HG03460 (cell line): ENCODE results near the gene CD36.

Experiments used
- ATAC-seq: cut with Tn5 transposase; IDR thresholded peaks from one replicate; pipeline ENCODE4 v1.9.1; 2021; ENCODE audit not compliant: unreplicated experiment

The CD36 gene

DNA sequence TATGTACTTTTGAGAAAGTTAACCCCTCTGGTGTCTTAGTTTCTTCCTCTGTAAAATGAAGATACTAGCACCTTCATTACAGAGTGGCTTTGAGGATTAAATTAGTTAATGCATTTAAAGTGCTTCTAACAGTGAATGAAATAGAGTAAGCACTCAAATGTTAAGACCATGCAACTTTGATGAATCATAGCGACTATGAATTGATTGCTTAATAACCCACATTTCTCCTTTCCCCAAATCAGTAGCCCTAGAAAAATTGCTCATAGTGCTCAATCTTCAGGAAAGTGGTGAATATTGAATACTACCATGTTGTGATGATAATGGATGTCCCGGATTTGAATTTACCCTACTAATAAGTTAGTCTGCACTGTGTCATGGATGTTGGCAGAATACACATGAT, 48.1 kb downstream of the CD36 start:
- no peak for ATAC-seq

DNA sequence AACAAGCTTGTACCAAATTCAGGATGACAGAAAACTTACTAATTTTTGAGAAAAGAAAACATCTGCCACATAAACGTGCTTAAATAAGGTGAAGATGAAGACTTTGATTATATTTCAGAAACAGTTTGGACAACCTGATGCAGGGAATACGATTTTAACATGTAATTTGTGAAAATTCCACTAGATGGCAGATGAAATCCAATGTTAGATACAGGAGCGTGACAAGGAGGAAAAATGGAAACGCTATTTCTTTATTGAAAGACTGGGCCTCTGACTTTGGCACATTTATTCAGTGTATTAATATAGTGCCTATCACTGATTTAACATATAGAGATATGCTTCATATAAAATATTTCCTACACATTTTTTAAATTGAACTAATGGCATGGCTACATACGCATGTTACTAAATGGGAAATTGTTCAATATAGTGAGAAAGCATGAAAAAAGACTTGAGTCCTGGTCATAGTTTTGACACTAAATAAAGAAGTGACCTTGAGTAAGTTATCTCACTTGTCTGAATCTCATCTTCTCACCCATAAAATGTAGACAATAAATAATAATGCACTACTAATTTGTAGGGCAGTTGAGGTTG, 60.7 kb downstream of the CD36 start:
- peak; percentile 55 for ATAC-seq

DNA sequence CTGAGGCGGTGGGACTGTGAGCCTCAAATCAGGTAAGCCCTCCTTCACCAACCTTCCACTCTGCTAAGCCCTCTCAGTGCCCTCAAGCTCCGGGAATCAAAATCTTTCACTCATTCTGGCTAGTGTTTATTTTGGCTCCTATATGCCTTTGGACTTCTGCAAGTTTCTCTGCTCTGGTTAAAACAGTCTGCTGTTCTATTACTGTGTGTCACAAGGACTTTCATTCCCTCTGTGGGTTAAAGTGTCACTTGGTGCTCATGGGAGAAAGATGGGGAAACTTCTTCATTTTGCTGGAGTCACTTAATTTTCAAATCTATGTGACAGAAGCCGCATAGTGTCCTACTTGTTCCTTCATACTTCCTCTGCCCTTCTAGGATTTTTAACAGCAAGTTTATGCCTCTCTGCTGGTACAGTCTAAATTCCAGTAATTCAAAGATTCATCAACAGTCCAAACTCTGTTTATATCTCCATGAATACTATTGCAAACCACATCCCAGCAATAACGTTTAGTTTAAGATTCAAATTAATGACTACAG, 61.3 kb downstream of the CD36 start:
- no peak for ATAC-seq

DNA sequence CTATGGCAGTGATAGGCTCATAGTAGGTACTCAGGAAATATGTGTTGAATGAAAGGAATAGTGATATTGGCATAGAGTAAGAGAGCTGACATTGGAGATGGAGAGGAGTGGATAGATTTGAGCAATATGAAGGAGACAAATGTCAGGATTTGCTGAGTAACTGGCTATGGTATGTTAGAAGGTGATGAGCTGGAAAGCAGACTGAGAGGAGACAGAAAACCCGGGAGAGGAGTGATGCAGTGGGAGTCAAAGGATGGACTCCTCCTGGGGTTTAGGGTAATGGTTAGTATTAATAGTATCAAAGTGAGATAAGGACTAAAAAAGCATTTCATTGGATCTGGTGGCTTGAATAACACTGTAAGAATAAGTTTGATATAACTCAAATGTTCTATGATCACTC, 64.8 kb downstream of the CD36 start:
- ATAC-seq: no peak

DNA sequence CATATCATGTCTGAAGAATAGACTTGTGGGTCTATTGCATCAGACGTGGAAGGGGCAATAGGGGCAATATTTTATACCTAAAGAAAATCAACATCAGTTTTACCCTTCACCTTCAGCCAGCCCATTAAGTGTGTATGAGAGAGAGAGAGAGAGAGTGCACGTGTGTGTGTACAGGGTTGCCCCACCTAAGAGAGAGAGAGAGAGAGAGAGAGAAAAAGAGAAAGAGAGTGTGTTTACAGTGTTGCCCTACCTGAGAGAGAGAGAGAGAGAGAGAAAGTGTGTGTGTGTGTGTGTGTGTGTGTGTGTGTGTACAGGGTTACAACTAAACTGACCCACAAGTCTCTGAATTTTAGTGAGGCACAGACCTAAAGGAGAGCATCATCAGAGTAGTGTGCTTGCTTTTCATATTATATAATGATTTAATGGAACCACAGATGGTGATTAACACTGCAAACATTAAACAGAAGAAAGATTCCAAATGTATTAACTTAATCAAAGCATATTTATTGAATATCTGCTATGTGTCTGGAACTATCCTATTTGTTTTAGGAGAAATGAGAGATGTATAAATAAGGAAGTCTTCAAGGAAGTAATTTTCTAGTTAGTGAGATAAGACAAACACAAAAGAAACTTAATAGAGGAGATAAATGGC, 66.8 kb downstream of the CD36 start:
- ATAC-seq: no peak

DNA sequence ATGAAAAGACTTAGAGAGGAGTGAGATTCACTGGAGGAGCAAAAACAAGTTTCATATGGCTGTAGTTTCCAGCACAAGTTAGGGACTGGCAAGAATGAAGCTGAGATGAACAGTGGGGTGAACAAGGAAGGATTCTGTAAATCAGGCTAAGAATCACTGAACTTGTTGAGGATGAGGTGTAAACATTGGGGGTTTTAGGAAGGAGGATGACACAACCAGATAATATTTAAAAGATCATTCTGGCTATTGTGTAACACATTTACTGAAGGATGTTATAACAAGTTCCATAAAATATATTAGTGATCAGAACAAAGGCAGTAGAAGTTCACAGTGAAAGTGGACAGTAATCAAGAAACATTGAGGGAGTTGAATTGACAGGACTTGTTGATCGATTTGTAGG, 68.9 kb downstream of the CD36 start:
- ATAC-seq: no peak

DNA sequence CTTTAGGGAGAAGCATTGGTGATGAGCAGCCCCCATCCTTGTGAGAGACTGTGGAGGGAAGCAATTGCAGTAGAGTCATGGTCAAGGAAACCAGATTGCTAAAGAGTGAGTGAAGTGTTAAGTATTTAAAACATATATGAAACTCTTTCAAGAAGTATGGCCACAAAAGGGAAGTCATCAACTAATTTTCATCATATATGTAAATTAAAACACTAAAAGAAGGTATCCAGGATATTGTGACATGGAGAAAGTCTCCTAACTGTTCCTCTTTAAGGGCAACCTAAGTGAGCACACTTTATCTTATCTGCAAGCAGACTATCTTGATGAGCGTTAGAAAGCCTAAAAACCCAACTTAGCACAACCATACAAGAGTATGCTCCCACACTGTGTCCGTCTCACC, 69.7 kb downstream of the CD36 start:
- ATAC-seq: no peak

DNA sequence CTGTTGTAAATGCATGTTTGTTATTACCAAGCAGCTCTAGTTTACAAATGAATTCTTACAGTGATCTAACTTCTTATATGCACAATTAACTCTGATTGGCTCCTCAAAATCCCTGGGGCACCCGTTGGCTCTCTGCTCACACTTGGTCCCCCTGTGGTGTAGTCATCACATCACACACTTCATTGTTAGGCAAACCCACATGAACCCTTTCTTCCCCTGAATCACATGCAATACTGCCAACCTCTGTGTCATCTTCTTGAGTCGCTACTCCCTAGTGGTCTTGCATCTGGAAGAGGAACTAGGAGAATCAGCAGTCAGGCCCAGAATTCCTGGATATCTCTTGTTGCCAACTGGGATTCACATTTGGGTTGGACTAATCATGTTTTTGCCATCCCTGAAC, 73.1 kb downstream of the CD36 start:
- no peak for ATAC-seq

DNA sequence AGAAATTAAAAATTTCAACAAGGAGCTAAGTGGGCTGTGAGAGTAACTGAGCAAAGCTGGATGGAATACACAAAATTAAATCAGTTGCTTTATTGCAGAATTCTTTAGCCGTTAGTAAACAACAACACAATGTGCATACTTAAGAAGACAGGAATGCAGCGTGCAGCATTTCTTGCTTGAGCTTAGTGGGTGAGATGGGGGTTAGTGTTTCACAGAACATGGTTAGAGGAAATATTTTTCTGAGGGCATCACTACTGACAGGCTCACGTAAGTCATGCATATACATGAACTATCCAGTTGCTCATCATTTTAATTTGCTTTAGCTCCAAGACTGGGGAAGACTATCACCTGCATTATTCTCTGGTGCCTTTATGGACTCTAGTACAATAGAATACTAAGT, 80.8 kb downstream of the CD36 start:
- no peak for ATAC-seq

DNA sequence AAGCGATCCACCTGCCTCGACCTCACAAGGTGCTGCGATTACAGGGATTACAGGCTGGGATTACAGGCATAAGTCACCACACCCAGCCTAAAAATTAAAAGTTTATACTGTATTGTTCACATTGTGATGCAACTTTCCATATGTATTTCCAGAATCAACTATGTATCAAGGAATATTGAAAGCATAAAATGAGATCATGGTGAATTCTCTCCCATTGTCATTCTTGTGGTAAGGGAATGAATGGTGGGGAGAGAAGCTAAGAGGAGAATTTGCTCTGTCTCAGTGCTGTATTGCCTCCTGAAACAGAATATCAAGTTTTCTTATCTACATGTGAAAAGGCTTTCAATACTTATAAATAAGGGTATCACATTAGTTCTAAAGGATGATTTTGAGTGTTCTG, 81.7 kb downstream of the CD36 start:
- ATAC-seq: no peak

DNA sequence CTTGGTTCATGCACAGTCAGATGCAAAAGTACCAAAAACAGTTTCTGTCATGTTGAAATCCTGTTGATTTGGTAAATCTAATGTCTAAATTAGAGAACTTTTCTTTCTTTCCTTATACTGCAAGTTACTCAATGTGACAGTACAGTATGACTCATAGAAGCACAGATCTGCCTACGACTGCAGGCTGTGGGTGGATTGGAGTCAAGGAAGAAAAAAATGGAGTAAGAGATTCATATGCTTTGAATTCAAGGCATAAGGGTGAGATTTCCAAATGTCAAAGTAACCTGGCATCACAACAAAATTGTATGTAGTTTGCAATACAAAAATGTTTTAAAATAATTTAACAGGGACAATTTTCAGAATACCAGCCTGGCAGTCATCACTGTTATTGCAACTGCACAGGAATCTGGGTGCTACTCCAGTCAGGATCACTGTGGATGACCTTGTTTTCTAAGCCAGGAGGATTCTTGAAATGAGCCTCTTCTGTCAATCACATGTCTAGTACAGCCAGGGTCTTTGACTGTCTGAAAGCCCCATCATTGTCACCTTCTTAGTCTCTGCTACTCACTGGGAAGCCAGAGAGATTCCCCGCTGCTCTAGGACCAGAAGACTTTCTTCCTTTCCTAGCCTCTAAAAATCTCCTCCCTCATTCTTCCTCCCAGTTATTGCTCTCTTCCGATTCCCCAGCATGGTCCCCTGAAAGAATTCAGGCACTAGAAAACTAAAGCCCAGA, 83.6 kb downstream of the CD36 start:
- no peak for ATAC-seq

DNA sequence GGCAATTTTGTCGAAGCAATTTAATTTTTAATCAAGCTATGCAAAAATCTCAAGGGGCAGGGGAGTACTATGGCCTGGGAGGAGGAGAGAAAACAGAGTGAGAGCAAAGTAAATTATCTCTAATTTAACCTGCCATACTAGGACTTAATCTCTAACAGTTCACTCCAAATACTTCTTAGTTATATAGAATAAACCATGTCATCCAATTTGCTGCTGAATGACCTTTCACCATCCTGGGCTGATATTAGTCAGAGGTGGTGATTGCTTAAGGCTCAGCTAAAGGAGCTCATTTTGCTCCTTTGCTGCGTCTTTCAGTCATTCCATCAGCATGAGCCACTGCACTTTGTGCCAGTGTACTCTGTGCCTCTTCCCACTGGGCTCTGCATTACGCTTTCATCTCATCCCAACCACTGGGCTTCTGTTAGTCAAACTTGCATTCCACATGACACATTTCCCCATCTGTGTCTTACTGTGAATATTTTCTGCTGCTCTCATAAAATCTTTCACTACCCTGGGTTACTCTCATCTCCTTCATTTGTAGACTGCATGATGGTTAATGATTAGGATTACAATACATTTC, 84.3 kb downstream of the CD36 start:
- ATAC-seq: no peak

DNA sequence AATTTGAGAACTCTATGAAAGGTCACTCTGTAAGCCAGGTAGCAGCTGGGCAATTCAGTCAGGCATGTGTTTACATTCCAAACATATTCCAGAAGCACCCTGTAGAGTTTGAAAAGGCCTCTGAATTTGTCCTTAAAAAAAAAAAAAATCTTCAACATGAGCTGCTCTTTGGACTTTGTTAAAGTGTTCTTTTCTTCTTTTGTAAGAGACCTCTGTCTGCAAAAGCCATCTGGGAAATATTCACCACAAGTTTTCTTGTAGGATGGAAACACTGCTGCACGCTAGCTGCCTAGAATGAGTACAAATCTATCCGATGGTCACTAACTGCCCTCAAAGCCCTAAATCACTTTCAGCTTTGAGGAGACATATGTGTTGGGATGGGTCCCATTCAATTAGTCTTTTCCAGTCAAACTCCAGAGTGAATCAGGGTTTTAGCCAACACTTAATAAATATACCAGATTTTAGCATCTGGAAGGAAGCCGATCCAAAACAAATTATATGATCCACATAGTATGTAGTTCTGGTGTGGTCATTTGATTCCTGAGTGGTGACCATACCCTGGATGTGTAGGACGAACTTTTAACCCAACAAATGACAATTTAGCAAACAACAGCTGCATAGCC, 85.9 kb downstream of the CD36 start:
- no peak for ATAC-seq

DNA sequence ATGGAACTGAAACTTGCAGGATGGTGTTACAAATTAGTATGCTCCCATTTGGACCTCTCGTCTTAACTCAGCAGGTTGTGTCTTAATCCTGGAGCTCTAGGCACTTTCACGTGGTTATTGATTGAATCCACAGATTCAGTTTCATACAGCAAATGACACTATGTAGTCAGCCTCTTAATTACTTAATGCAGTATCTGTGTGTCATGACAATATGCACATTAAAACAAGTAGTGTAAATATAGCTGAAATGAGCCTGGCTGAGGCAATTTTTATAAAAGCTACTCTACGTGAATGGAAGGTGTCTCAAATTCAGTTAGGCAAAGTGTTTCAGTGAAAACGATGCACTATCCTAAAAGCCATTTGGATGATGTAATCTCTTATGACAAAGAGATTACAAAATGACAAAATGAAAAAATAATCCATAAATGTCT, 86.8 kb downstream of the CD36 start:
- no peak for ATAC-seq
